HepG2 (cell line): ENCODE results near the gene ANKUB1. TPM values are rescaled to one million over a fixed set of nuclear protein-coding genes. Genes with fewer than 3 reads are reported as not detected.

Experiments used
- LCORL ChIP-seq, 2 experiments: fragments of 450-650 bp in 1 of 2; sonication (generic) in 1 of 2; formaldehyde crosslinking in 1 of 2; IDR thresholded peaks; 2 replicates each; pipeline versions ENCODE4 v1.5.0 to v1.6.1; 2017 to 2020; ENCODE audit warnings: antibody characterized with exemption in 1 of 2, missing genetic modification reagents in 1 of 2
- NR2C2 ChIP-seq: sonication (generic); formaldehyde crosslinking; IDR thresholded peaks from 2 replicates; pipeline ENCODE4 v1.4.0; 2020; ENCODE audit warnings: missing genetic modification reagents, mild to moderate bottlenecking, moderate library complexity, borderline replicate concordance
- PCBP1 ChIP-seq: fragments of 200-400 bp; formaldehyde crosslinking; IDR thresholded peaks from 2 replicates; pipeline ENCODE4 v1.6.1; 2017; ENCODE audit warnings: mild to moderate bottlenecking, low read depth, low read length, borderline replicate concordance
- PHF21A ChIP-seq: sonication (generic); formaldehyde crosslinking; IDR thresholded peaks from 2 replicates; pipeline ENCODE4 v1.5.0; 2020; ENCODE audit warnings: mild to moderate bottlenecking, missing genetic modification reagents
- PLRG1 ChIP-seq: fragments of 450-650 bp; conservative IDR thresholded peaks from 2 replicates; pipeline ENCODE4 v1.6.1; 2016
- ZFP90 ChIP-seq: sonication (generic); formaldehyde crosslinking; IDR thresholded peaks from 2 replicates; pipeline ENCODE4 v1.8.0; 2022; ENCODE audit warnings: missing genetic modification reagents, mild to moderate bottlenecking, inconsistent platforms, borderline replicate concordance
- ZNF264 ChIP-seq: sonication (generic); formaldehyde crosslinking; IDR thresholded peaks from 2 replicates; pipeline ENCODE4 v1.4.0; 2020; ENCODE audit warnings: missing genetic modification reagents
- ZNF670 ChIP-seq: sonication (generic); formaldehyde crosslinking; IDR thresholded peaks from 2 replicates; pipeline ENCODE4 v1.8.0; 2022; ENCODE audit warnings: mild to moderate bottlenecking, missing genetic modification reagents, borderline replicate concordance
- ZNF746 ChIP-seq: sonication (generic); formaldehyde crosslinking; IDR thresholded peaks from 2 replicates; pipeline ENCODE4 v1.8.0; 2022; ENCODE audit warnings: mild to moderate bottlenecking, missing genetic modification reagents
- polyA plus RNA-seq, 8 experiments: library from polyadenylated mRNA; depleted of rRNA in 3 of 8; stranded (reverse) in 7 of 8; unstranded in 1 of 8; fragments of >200 nt; fragmentation: Illumina TruSeq in 4 of 8; extraction: Trizol in 4 of 8; gene quantifications; 2 replicates each; pipeline versions ENCODE4 v1.2.1 to v1.2.3, GENCODE V29; 2011 to 2016; ENCODE audit warnings: low read depth in 4 of 8, missing spikeins in 1 of 8, mixed read lengths in 1 of 8; ENCODE audit not compliant: insufficient read depth in 1 of 8
- total RNA-seq, 5 experiments: library from RNA; depleted of rRNA; stranded (reverse); fragments of >200 nt; fragmentation: Illumina TruSeq; extraction: Trizol; gene quantifications; 2 replicates each; pipeline ENCODE4 v1.2.3, GENCODE V29; 2016; ENCODE audit warnings: low read depth in 1 of 5
- TF ChIP-seq, protein P1 (sequence below): sonication (generic); formaldehyde crosslinking; IDR thresholded peaks from 2 replicates; pipeline ENCODE4 v1.4.0; 2020; ENCODE audit warnings: missing genetic modification reagents, borderline replicate concordance
- TF ChIP-seq, protein P2 (sequence below): sonication (generic); formaldehyde crosslinking; IDR thresholded peaks from 2 replicates; pipeline ENCODE4 v1.4.0; 2020; ENCODE audit warnings: missing genetic modification reagents, borderline replicate concordance
- TF ChIP-seq, protein P3 (sequence below): sonication (generic); formaldehyde crosslinking; IDR thresholded peaks from 2 replicates; pipeline ENCODE4 v1.5.0; 2020; ENCODE audit warnings: missing genetic modification reagents, mild to moderate bottlenecking, borderline replicate concordance
- TF ChIP-seq, protein P4 (sequence below): sonication (generic); formaldehyde crosslinking; IDR thresholded peaks from 2 replicates; pipeline ENCODE4 v1.4.0; 2020; ENCODE audit warnings: missing genetic modification reagents

Gene ANKUB1
- total and polyA plus RNA-seq, 2 of the 13 experiments (the other 11 are each of a cell fraction or from before 2014, with no cell fraction given) = not detected

DNA sequence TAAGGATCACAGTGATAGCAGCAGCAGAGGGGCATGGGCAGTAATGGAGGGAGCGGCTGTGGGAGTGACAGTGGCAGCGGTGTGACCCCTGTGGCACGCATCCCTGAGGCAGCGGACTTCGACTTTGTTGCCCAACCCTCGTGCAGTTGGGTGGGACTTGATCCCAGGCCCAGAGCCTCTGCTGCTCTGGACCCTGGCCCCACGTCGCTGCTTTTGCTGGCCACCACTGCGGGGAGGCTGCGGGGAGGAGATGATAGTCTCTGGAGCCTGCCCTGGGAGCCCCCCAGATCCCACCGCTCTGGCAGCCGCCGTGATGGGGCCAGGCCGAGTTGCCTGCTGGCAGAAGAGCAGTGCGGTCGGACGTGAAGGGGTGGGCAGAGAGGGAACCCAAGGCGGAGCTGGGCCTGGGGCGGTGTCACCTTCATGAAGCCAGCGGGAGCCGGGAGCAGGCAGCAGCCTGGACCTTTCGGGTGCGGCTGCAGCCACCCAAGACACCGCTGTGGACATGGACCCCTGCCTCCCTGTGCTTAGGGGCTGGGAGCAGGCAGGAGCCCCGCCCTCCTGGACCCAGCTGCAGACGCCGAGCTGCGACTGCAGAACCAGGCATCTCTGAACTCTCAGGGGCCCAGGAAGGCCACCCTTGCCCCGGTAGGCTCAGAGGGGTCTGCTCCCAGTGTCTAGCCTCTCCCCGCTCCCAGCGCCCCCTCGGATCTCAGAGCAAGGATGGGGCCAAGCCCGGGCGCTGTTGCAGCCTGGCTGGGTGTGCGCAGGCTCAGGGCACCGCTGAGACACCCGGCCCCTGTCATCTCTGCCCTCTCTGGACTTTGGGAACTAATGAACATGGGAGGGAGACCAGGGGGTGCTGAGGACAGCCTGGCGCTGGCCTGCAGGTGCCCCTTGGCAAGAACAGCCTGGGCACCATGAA lies 78.4 kb downstream of the ANKUB1 start (continued):
- TF ChIP-seq LCORL (IDR thresholded peaks at IDR 0.05) (no peak), LCORL (CRISPR knock-in tag; IDR thresholded peaks at IDR 0.05) (peak; percentile 58; the same call in 1 of the 2 replicates), ZNF746 (CRISPR knock-in tag) (no peak), ZNF670 (CRISPR knock-in tag) (no peak), PLRG1 (no peak), NR2C2 (CRISPR knock-in tag) (peak; percentile 62), ZNF264 (CRISPR knock-in tag) (0 out of 2 replicates have a peak, but pooled peaks have one; percentile 55), ZFP90 (CRISPR knock-in tag) (no peak), PCBP1 (no peak), PHF21A (CRISPR knock-in tag) (peak; percentile 25; the same call in 1 of the 2 replicates)
- TF ChIP-seq, protein P1, sequence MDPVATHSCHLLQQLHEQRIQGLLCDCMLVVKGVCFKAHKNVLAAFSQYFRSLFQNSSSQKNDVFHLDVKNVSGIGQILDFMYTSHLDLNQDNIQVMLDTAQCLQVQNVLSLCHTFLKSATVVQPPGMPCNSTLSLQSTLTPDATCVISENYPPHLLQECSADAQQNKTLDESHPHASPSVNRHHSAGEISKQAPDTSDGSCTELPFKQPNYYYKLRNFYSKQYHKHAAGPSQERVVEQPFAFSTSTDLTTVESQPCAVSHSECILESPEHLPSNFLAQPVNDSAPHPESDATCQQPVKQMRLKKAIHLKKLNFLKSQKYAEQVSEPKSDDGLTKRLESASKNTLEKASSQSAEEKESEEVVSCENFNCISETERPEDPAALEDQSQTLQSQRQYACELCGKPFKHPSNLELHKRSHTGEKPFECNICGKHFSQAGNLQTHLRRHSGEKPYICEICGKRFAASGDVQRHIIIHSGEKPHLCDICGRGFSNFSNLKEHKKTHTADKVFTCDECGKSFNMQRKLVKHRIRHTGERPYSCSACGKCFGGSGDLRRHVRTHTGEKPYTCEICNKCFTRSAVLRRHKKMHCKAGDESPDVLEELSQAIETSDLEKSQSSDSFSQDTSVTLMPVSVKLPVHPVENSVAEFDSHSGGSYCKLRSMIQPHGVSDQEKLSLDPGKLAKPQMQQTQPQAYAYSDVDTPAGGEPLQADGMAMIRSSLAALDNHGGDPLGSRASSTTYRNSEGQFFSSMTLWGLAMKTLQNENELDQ (CRISPR knock-in tag) = no peak
- TF ChIP-seq, protein P2, sequence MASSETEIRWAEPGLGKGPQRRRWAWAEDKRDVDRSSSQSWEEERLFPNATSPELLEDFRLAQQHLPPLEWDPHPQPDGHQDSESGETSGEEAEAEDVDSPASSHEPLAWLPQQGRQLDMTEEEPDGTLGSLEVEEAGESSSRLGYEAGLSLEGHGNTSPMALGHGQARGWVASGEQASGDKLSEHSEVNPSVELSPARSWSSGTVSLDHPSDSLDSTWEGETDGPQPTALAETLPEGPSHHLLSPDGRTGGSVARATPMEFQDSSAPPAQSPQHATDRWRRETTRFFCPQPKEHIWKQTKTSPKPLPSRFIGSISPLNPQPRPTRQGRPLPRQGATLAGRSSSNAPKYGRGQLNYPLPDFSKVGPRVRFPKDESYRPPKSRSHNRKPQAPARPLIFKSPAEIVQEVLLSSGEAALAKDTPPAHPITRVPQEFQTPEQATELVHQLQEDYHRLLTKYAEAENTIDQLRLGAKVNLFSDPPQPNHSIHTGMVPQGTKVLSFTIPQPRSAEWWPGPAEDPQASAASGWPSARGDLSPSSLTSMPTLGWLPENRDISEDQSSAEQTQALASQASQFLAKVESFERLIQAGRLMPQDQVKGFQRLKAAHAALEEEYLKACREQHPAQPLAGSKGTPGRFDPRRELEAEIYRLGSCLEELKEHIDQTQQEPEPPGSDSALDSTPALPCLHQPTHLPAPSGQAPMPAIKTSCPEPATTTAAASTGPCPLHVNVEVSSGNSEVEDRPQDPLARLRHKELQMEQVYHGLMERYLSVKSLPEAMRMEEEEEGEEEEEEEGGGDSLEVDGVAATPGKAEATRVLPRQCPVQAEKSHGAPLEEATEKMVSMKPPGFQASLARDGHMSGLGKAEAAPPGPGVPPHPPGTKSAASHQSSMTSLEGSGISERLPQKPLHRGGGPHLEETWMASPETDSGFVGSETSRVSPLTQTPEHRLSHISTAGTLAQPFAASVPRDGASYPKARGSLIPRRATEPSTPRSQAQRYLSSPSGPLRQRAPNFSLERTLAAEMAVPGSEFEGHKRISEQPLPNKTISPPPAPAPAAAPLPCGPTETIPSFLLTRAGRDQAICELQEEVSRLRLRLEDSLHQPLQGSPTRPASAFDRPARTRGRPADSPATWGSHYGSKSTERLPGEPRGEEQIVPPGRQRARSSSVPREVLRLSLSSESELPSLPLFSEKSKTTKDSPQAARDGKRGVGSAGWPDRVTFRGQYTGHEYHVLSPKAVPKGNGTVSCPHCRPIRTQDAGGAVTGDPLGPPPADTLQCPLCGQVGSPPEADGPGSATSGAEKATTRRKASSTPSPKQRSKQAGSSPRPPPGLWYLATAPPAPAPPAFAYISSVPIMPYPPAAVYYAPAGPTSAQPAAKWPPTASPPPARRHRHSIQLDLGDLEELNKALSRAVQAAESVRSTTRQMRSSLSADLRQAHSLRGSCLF (CRISPR knock-in tag) = no peak
- TF ChIP-seq, protein P3, sequence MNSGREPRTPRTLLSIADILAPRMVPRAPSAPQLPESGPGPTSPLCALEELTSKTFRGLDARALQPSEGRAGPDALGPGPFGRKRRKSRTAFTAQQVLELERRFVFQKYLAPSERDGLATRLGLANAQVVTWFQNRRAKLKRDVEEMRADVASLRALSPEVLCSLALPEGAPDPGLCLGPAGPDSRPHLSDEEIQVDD (CRISPR knock-in tag) = peak; percentile 59; the same call in 1 of the 2 replicates
- TF ChIP-seq, protein P4, sequence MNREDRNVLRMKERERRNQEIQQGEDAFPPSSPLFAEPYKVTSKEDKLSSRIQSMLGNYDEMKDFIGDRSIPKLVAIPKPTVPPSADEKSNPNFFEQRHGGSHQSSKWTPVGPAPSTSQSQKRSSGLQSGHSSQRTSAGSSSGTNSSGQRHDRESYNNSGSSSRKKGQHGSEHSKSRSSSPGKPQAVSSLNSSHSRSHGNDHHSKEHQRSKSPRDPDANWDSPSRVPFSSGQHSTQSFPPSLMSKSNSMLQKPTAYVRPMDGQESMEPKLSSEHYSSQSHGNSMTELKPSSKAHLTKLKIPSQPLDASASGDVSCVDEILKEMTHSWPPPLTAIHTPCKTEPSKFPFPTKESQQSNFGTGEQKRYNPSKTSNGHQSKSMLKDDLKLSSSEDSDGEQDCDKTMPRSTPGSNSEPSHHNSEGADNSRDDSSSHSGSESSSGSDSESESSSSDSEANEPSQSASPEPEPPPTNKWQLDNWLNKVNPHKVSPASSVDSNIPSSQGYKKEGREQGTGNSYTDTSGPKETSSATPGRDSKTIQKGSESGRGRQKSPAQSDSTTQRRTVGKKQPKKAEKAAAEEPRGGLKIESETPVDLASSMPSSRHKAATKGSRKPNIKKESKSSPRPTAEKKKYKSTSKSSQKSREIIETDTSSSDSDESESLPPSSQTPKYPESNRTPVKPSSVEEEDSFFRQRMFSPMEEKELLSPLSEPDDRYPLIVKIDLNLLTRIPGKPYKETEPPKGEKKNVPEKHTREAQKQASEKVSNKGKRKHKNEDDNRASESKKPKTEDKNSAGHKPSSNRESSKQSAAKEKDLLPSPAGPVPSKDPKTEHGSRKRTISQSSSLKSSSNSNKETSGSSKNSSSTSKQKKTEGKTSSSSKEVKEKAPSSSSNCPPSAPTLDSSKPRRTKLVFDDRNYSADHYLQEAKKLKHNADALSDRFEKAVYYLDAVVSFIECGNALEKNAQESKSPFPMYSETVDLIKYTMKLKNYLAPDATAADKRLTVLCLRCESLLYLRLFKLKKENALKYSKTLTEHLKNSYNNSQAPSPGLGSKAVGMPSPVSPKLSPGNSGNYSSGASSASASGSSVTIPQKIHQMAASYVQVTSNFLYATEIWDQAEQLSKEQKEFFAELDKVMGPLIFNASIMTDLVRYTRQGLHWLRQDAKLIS (CRISPR knock-in tag) = no peak
